Activated T-cell treated with anti-CD3 and anti-CD28 coated beads for 1 hour (primary cell): ENCODE measurements around the gene SLCO3A1.

ENCODE experiments used
- DNase-seq: peaks from one replicate; pipeline ENCODE4 v3.0.0-alpha.2; 2020; ENCODE audit warnings: low read depth

The SLCO3A1 gene

DNA sequence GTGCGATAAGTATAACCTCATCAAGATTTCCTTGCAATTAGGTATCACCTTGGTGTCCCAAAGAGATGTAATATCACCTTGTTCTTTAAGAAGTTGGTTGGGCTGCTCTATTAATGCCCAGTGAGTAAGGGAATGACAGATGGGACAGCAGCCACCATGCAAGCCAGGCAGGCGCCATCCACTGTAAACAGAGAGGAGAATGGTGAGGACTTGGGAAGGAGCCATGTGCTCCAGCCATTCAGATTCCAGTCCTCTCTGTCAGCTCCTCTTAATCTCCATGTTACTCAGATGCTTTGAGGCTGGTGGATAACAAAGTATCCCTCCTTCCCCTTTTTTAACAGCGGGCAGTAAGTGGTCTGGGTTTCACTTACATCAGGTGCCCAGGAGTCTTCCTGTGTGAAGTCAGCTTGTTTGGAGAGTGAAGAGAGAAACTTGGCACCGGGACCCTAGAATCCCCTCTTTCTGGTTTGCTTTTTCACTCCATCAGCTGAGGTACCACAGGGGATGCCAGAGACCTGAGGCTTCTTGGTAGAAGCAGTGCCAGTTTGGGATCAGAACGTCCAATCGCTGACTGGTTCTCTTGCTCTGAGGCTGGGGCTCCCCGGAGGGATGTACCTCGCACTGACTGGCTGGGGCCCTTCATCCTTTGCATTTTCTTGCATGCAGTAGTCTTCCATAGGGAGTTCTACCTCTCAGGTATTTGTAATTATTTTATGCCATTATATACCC, 29.5 kb downstream of the SLCO3A1 start:
- no peak for DNase-seq

DNA sequence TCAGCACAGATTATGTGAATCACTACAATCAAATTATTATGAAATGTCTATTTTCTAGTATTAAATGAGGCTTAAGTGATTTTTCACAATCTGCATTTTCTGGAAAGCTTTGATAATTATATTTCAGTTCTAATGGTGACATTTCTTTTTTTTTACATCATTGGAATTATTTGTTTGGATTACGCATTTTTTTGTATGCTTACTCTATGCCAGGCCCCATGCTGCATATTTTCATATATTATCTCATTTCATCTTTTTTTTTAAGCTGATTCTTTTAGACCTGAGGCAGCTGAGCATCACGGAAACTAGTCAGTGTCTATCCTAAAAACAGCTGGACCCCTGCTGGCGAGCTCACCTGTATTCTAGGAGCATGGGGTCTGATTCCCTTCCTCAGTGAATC, 31.1 kb downstream of the SLCO3A1 start:
- no peak for DNase-seq

DNA sequence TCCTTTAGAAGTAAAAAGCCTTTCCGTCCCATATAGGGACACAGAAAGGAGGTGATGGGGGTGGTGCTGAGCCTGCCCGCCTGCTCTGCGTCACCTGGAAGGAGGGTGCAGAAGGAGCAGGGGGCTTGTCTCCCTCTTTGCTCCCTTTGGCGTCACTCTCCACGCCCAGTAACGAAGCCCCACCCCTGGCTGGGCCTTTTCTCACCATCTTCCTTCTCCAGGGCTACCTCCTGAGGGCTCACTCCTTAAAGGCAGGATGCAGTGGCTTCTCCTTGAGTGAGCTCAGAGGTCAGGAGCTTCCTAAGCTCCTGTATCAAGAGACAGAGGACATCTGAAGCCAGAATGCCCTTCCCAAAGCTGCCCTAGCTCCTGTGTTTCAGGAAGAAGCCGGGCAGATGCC, 31.5 kb downstream of the SLCO3A1 start:
- no peak for DNase-seq

DNA sequence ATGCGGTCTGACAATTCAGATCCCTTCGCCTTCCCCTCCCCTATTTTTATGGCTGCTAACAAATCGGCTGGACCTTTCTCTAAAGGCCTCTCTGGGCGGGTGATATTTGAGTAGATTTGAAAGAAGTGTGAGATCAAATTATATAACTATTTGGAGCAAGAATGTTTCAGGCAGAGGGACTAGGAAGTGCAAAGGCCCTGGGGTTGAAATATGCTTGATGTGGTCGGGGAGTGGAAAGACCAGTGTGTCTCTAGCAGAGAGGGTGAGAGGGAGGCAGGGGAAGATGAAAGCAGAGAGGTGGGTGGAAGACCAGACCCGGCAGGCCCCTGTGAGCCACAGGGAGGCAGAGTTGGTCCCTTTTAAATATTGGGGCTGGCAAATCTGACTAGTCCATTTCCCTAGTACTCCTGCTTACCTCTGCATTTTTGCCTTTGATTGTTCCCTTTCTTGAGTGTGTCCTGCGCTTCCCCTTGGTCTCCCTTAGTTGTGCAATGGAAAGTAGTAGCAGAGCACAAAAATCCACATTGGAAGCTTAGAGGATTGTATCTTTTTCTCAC, 32.3 kb downstream of the SLCO3A1 start:
- no peak for DNase-seq

DNA sequence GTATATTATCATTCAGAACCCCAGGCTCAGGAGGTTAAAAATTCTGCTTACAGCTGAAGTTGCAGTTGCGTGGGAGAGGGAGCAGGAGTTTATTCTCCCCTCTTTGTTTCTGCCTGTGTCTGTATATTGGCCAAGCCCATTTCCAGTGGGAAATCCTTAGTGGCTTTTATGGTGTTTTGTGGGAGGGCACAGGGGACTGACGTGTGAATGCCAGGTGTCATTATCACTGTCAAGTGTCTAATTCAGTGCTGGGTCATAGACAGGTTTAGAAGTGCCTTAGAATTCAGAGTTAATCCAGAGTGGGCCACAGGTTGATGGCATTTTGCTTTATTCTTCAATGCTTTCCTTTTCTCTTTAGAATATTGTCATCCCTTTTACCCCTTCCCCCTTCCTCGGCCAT, 33.4 kb downstream of the SLCO3A1 start:
- DNase-seq, result no peak

DNA sequence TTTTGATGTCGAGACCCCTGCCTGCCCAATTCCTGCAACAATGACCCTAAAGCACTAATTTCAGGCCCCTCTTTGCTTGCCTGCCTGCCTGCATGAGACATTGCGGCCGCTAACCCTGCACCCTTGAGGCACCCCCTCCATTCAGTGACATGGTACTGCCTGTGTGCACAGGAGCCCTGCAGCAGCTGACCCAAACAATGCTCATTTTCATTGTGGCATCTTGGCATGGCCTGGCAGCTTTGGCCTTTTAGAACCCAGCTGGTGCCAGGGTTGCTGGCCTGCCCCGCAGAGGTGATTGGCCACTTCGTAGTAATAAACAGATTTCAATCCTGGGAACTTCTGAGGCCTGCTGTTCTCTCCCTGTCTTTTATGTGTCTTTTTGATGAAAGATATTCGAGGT, 33.8 kb downstream of the SLCO3A1 start:
- DNase-seq, result no peak

DNA sequence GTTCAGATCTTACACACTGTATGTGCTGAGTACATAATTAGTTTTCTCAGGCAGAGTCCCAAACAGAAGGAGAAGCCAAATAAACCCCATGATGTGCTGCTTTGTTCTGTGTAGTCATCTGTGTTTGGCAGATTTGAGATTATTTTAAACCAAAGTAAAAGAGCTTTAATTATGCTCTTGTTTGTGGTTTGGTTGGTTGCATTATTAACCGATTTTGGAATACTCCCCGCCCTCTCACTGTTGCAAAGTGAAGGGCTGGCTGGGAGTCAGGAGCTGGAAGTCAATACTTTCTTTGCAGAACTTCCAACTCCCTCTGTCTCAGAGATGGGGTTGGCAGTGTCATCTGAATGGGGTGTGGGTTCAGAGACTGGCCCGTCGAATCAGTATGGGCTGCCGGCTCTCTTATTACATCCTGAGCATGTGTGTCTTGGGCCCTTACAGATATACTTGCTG, 34.4 kb downstream of the SLCO3A1 start:
- DNase-seq, result no peak

DNA sequence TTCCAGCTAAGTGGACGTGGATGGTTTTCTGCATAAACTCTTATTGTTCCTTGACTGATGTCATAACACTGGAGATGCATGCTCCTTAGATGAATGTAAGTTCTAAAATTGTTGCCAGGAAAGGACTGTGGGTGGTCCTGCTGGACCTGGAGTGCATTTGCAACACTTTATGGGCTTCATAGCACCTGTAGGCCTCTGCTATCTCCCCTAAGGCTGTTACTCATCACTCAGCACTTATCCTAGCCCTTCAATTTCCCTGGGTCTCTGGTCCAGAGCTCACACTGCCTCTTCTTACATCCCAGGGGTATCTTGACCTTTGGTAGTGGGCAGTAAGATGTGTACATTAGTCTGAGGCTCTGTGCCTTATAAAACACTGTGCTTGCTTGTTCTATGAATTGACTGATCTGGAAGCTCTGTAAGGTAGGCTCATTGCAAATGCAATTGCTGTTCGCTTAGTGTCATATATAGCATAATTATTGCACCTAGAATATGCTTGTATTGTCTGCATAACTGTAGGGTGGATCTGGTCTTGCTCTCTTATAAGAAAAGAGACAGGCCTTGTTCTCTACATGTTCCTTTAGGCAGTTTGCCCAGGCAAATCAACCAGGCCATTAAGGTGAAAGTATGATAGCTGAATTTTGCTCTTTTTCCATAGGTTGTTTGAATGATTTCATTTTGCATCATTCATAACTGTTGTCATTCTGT, 35.8 kb downstream of the SLCO3A1 start:
- no peak for DNase-seq

DNA sequence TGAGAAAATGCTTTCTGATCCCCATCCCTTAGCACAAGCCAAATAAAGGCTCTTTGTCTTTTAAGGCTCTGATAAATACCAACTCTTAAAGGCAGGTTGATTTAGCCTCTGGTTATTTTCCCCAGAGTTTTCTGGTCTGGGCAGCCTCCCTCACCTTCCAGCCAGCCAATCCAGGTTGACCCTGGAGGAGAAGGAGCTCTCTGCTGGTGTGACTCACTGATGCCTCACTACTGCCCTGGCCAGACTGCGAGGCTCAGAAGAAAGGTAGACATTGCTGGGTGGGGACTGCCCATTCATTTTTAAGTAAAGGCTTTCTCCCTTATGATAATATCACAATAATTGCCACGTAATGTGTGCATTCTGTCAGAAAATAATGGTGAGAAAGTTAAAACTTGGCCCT, 37.1 kb downstream of the SLCO3A1 start:
- no peak for DNase-seq

DNA sequence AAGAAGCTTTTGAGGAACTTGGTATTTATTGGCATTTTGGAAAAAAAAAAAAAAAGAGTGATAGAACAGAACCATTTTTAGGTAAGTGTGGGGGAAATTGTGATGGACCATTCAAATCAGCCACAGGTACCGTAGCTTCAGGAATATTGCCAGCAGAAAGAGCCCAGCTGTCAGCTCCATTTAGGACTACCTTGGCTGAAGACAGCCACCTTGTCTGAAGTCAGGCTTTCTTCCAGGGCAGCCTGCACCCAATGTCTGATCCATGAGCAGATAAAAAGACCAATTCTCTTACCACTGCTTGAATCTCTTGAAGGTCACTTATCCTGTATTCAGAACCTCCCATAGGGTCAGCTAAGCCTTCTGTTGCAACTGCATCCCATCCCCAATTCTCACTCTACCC, 37.6 kb downstream of the SLCO3A1 start:
- DNase-seq, result no peak

DNA sequence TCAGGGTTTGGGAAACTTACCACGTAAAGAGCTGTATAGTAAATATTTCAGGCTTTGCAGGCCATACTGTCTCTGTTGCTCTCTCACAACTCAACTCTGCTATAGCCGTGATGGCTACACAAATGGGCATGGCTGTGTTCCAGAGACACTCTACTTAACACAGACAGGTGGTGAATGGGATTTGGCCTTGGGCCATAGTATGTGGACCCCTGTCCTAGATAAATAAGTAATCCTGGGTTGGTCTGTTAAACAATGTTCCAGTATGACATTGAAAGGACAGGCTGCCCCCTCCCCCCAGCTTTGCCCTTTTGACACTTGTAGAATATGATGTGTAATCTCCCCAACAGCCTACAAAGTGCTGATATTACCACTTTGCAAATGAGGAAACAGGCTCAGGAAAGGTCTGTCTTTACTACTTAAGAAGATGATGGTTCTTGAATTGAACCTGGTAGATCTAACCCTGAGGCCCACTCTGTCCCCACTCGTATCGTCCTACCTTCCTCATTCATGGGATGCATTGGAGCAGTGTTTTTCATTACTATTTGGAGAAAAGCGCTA, 38.4 kb downstream of the SLCO3A1 start:
- DNase-seq, result no peak

DNA sequence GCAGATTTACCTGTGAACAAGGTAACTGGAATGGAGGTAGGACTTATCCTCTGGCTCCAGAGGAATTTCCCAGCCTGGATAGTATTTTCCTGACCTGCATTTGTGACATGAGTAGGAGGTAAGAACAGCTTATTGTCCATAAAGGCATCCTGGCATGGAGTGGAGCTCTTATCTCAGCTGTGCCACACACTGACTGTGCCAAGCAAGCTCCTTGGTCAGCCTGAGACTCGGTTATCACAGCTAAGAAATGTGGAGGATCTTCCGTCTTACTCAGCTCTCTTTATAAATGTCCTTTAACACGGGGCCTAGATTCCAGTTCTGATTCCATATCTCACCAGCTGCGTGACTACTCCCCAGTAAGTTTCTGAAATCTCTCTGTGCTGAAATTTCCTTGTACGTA, 38.9 kb downstream of the SLCO3A1 start:
- no peak for DNase-seq

DNA sequence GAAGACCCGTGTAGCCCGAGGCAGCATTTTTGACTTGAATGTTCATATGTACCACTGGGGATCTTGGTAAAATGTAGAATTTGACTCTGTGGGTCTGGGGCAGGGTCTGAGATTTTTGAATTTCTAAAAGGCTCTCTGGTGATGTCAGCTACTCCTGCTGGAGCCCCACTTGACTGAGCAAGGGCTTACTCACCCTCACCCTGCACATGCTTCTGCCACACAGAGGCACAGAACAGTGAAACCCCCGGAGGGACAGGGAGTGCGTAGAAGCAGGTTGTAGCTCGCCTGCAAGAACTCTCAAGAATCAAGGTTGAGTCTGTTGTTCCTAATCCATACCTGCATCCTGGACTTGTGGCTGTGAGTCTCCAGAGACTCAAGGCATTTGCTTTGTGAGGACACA, 41.1 kb downstream of the SLCO3A1 start:
- DNase-seq, result no peak

DNA sequence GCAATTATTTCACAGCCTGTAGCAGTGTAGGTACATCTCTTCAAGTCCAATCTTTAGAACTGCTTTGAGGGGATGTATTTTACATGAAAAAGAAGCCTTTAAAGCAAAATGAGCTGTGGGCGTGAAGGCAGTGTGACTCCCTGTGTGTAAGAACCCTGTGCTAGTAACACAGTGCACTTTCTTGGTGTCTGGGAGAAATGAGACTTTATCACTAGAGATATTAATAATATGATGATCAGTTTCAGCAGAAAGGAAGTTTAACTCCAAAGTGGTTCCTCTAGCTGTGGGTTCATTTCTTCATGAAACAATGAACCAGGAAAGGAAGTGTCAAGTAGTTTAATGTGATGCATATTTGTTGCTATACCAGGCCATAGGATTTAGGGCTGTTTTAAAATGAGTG, 41.5 kb downstream of the SLCO3A1 start:
- DNase-seq, result no peak

DNA sequence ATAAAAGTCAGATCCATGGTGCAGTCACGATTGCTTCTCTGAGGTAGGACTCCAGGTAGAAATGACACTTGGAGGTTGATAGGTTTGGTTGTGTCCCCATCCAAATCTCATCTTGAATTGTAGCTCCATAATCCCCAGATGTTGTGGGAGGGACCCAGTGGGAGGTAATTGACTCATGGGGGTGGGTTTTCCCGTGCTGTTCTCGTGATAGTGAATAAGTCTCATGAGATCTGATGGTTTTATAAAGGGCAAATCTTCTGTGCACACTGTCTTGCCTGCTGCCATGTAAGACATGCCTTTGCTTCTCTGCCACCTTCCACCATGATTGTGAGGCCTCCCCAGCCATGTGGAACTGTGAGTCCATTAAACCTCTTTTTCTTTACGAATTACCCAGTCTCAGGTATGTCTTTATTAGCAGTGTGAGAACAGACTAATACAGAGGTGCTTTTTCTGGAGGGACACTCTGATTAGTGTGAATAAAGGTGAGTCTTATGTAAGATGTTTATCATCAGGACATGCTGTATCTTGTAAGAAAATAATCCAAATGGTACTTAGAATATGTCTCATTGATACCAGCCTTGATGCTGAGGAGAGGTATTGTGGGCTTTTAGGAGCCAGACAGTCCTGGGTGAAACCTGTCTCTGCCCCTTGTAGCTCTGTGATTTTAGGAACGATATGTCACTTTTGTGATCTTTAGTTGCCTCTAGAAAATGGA, 43.0 kb downstream of the SLCO3A1 start:
- no peak for DNase-seq

DNA sequence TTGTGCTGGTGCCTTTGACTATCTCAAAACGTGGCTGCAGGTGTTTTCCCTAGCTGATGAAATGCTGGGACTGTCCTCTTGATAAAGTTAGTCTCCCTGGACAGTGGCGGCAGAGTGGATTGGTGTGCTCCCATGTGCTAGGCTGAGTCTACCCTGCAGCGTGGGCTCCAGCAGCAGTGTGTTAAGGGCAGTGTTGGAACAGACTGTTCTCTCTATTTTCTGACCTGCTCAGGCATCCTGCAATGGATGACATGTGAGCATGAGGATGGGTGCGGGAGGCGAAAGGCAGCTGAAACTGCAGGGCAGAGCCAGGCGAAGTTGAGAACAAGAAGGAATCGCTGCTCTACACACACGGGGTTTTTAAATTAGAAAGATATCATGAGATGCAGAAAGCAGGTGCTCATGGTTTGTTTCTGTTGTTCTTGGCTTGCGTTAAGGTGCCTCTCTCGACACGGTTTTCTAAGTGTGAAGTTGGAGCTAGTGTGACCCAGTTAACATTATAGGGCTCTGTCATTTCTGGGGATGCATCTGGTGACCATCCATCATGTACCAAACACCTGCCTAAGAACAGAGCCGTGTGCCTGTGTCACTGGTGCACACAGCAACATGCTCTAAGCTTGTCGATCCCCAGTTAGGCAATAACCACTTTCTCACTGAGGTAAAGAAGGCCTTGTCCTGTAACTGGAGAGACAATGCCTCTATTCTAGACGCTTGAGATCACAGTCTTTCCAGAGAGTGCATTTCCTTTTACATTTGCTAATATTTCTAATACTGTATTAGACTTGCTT, 44.3 kb downstream of the SLCO3A1 start:
- DNase-seq, result no peak

DNA sequence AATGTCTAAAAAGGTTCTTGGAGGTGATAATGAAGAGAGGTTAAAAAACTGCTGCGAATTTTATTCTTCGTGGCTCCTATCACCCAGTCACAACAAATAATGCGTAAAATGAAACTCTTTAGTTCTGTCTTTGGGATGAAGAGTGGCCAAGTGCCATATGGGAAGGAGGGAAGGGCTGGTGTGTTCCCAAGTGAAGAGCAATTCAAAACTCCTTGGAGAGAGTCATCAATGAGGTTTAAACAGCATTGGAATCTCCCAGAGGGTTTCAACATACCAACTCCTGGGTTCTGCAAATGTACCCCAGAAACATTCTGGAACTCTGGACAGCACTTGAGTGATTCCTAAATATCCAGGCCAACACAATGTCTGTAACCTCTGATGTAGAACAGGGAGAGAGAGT, 45.3 kb downstream of the SLCO3A1 start:
- DNase-seq, result no peak

DNA sequence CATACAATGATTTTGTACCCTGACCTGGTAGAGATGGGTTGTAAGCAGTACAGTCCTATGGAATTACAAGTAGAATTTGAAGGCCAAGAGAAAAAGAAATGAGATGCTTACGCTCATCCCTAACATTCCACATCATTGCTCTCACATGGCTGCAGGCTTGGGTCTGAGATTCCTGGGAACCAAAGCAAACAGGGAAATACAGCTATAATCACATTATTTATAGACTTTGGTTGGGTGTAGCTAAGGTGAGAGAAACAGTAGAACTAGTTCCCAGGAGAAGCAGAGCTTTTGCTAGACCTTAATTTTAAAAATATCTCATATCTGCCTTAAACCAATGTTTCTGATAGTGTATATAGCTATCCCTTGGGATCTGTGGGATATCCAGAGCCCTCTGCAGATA, 51.4 kb downstream of the SLCO3A1 start:
- no peak for DNase-seq

DNA sequence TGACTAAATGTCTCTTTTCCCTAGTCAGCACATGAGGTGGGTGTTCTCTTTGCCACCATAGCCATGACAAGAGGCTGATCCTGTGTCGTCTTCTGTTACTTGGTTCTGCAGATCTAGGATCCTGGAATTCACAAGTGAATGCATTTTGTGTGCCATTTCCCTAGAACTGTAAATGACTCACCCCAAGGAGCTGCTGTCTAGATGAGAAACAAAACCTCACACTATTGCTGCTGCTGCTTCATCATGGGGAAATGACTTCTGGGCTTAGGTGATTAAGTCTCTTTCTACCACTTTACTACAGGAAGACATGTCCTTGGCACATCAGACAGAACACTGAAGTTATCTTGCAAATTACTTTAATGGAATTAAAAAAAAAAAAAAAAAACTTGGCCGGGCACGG, 54.9 kb downstream of the SLCO3A1 start:
- DNase-seq, result no peak

DNA sequence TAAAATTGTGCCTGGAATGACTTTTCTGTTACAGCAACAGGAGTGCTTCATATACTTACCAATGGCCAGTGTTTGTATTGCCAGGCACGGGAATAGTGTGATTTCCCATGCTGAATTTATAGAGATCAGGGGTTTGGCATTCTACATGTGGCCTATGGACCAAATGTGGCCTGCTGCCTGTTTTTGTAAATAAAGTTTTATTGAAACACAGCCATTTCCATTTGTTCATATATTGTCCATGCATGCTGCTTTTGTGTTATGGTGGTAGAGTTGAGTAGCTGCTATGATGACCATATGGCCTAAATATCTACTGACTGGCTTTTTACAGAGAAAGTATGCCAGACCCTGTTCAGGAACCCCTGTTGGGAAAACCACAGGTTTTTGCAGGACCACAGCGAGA, 55.6 kb downstream of the SLCO3A1 start:
- no peak for DNase-seq

DNA sequence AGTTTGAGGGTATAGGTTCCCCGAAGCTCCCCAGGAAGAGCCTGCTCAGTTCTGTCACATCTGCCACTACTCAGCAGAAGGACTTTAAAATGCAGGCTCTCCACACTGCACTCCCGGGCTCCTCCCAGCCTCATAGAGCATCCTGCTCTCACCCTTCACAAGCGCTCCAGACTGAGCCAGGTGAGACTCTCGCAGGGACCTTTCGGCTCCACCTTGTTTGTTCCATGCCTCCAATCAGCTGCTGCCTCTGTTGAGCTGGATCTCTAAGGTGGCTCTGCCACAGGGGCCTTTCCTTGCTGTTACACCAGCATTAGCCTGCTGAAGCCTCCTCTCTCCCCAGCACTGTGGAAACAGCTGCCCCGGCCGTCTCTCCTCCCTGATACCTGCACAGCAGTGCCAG, 56.1 kb downstream of the SLCO3A1 start:
- no peak for DNase-seq

DNA sequence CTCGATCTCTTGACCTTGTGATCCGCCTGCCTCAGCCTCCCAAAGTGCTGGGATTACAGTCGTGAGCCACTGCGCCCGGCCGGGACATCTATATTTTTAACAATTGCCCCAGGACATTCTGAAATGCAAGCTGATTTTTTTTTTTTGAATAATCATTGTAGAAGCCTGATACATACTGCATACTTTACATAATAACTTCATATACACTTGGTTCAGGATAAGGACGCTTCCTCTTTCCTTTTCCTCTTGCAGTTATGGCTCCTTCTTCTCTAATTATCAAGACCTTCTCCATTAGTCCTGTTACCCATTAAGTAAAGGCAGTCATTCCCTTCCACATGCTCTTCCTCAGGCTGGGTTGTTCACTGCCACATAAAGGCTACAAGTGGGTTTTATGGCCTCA, 58.3 kb downstream of the SLCO3A1 start:
- no peak for DNase-seq
